ENCODE measurements around the gene TRIM56. TPM values are rescaled to one million over a fixed set of nuclear protein-coding genes. Genes with fewer than 3 reads are reported as not detected.

The TRIM56 gene, protein sequence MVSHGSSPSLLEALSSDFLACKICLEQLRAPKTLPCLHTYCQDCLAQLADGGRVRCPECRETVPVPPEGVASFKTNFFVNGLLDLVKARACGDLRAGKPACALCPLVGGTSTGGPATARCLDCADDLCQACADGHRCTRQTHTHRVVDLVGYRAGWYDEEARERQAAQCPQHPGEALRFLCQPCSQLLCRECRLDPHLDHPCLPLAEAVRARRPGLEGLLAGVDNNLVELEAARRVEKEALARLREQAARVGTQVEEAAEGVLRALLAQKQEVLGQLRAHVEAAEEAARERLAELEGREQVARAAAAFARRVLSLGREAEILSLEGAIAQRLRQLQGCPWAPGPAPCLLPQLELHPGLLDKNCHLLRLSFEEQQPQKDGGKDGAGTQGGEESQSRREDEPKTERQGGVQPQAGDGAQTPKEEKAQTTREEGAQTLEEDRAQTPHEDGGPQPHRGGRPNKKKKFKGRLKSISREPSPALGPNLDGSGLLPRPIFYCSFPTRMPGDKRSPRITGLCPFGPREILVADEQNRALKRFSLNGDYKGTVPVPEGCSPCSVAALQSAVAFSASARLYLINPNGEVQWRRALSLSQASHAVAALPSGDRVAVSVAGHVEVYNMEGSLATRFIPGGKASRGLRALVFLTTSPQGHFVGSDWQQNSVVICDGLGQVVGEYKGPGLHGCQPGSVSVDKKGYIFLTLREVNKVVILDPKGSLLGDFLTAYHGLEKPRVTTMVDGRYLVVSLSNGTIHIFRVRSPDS
- 31.9 and 43.8 TPM in 2 replicates for total RNA-seq

DNA sequence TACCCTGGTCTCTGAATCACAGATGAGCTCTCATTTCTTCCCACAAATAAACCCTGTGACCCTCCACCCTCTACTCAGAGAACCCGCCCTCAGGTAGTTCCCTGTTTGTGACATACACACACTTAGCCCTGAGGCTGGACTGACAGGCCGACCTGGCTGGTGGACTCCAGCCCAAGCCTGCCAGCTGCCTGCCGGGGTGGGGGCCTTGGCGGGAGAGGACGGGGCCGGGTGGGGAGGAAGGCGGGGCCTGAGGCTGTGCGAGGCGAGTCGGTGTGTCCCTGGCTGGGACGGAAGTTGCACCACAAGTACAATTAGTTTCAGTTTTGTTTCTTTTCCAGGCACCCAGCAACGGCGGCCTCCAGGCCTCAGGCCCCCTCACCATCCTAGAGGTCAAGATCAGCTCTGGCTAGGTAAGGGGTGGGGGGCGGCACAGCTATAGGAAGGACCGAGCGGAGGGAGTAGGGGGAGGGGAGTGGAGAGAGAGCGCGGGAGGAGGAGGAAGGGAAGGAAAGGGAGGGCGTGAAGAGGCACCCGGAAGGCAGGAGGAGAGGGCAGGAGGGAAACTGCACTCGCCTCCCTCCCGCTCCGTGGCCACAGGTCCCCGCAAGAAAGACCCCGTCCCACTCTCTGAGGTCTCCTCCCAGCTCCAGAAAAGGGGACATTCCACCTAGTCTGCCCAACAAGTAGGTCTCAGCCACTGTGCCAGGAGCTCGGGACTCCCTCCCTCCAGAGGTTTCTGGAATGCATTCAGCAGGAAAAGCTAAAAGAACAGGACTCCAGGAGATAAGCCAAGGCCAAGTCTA is at the start of gene TRIM56:
Gene TRIM56, plus strand, starts transcription at position 320 of the 803 bp plus-strand sequence. CDS start 1,832 bp downstream, outside the sequence.

GRCh38 chr7:101126651-101127459 is 41.6 kb downstream of the TRIM56 start, which contains the start of gene SERPINE1:
Gene SERPINE1 (plus strand): TSS chr7:101127104. CDS start chr7:101128394, 1,290 bp downstream.

Other genes starting within 250 kb of the TRIM56 start
- gene SLC12A9, start 232.8 kb upstream of the TRIM56 start, total RNA-seq = 15.1 and 22.9 TPM in 2 replicates
- 62.3 and 66.7 TPM in 2 replicates for gene TRIP6, start 218.1 kb upstream of the TRIM56 start, total RNA-seq
- 31.3 and 36.0 TPM in 2 replicates for gene SRRT, start 210.4 kb upstream of the TRIM56 start, total RNA-seq
- 4.0 and 6.0 TPM in 2 replicates for gene UFSP1, start 195.8 kb upstream of the TRIM56 start, total RNA-seq
- 0.07 and 0.13 TPM in 2 replicates for gene ACHE, start 189.6 kb upstream of the TRIM56 start, total RNA-seq
- not detected in 2 replicates for gene MUC3A, start 135.9 kb upstream of the TRIM56 start, total RNA-seq
- gene MUC12, start 115.9 kb upstream of the TRIM56 start, total RNA-seq = 0.23 TPM in 1 of 2 replicates, not detected in the other
- not detected in 2 replicates for gene MUC17, start 65.4 kb upstream of the TRIM56 start, total RNA-seq
- 1,589 and 2,809 TPM in 2 replicates for gene SERPINE1, start 41.6 kb downstream of the TRIM56 start, total RNA-seq
- 87.7 and 89.2 TPM in 2 replicates for gene AP1S1, start 69.0 kb downstream of the TRIM56 start, total RNA-seq
- gene VGF, start 80.1 kb downstream of the TRIM56 start, total RNA-seq = 0.07 and 0.26 TPM in 2 replicates
- not detected in 2 replicates for gene NAT16, start 94.8 kb downstream of the TRIM56 start, total RNA-seq
- gene MOGAT3, start 115.6 kb downstream of the TRIM56 start, total RNA-seq = not detected in 2 replicates
- 164 and 240 TPM in 2 replicates for gene PLOD3, start 132.1 kb downstream of the TRIM56 start, total RNA-seq
- gene ZNHIT1, start 132.7 kb downstream of the TRIM56 start, total RNA-seq = 50.3 and 60.0 TPM in 2 replicates
- gene CLDN15, start 152.3 kb downstream of the TRIM56 start, total RNA-seq = 3.1 and 4.3 TPM in 2 replicates
- 101 and 107 TPM in 2 replicates for gene FIS1, start 159.6 kb downstream of the TRIM56 start, total RNA-seq
- gene IFT22, start 236.3 kb downstream of the TRIM56 start, total RNA-seq = 23.2 and 25.3 TPM in 2 replicates

Data from smooth muscle cell of the pulmonary artery (primary cell).